HG02884 (cell line): ENCODE data around the gene MYPOP.
A peak's percentile ranks its signal among the peaks of the same experiment; 100 is the strongest.
"Not testable (repeated sequence)": the region's sequence is repeated elsewhere in the genome, so short reads cannot be mapped to it uniquely, and the experiment has no call there.

ENCODE experiments used
- ATAC-seq: cut with Tn5 transposase; IDR thresholded peaks from one replicate; pipeline ENCODE4 v1.9.1; 2021; ENCODE audit warnings: mild to moderate bottlenecking, moderate library complexity; ENCODE audit not compliant: unreplicated experiment

Gene MYPOP

DNA sequence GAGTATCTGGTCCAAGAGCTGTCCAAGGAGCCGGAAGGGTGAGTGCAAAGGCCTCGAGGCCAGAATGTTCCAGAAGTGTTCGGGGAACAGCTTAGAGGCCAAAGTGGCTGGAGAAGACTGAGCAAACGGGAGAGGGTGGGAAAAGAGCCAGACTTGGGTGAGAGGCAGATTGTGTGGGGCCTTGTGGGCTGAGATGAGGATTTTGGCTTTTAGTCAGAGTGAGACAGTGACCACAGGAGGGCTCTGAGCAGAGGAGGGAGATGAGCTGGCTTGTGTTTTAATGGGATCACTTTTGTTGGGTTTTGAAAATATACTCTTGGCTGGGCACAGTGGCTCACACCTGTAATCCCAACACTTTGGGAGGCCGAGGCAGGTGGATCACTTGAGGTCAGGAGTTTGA, 6.5 kb upstream of the MYPOP start:
- no peak for ATAC-seq

DNA sequence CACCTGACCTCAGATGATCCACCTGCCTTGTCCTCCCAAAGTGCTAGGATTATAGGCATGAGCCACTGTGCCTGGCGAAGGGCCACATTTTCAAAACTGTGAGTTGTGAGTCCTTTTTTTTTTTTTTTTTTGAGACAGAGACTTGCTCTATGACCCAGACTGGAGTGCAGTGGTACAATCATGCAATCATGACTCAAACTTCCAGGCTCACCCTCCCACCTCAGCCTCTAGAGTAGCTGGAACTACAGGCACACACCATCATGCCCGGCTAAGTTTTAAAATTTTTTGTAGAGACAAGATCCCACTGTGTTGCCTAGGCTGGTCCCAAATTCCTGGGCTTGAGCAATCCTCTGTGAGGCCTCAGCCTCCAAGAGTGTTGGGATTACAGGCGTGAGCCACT, 3.8 kb upstream of the MYPOP start:
- ATAC-seq = no peak

DNA sequence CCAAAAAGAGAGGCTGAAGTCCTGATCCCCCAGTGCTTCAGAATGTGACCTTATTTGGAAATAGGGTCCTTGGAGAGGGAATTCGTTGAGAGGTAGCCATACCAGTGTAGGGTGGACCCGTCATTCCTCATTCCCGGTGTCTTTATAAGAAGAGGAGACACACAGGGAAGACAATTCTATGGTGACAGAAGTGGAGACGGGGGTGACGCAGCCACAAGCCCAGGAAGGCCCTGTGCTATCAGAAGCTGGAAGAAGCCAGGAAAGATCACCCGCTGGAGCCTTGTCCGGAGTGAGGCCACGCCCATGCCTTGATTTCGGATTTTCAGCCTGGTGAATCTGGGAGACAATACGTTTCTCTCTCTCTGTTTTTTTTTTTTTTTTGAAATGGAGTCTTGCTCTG, 2.6 kb upstream of the MYPOP start:
- no peak for ATAC-seq

- ATAC-seq = peak; percentile 83
Observed at GRCh38 chr19:45902651-45903625, 525 bp upstream of the MYPOP start.

DNA sequence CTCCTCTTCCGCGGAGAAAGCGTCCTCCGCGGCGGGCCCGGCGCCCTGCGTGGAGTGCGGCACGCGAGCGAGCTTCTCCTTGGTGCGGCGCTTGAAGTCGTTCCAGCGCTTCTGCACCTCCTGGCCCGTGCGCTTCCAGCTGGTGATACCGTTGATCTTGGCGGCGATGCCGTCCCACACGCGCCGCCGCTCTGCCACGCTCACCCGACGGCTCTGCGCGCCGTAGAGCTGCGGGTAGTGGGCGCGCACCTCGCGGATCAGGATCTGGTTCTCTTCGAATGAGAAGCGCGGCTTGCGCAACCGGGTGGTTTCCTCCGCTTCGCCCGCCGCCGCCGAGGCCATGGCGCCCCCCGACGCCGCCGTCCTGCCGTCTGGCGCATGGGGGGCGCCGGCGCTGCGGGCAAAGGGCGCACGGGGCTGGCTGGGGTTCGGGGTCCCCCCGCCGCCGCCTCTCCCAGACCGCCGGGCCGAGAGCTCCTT, 941 bp downstream of the MYPOP start:
- no peak for ATAC-seq

GRCh38 chr19:45900738-45901431, 1.5 kb downstream of the MYPOP start:
- no peak for ATAC-seq

DNA sequence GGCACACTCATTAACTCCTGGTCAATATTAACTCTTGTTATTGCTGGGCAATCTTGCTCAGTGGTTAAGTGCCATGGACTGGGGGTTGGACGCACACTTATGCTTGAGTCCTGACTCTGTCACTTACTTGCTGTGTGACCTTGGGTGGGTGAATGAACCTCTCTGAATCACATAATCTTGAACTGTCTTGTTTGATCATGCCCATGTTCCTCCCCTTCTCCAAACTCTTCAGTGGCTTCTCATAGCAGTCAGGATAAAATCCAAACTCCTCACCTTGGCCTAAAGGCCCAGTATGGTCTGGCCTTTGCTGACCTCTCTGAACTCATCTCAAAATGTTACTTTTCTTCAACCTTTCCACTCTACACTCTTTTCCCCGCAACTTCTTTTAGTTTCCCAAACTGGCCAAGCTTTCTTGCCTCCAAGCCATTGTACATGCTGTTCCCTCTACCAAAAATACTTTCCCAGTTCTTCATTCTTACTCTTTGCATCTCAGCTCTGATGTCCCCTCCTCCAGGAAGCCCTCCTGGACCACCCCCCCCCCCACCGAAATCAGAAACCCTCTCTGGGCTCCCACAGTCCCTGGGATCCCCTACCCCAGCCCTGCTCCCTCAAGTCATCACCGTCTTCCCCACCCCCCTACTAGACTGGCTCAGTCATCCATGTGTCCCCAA, 2.4 kb downstream of the MYPOP start:
- ATAC-seq = no peak

- ATAC-seq = no peak
Observed at GRCh38 chr19:45899253-45899652, 3.2 kb downstream of the MYPOP start.

DNA sequence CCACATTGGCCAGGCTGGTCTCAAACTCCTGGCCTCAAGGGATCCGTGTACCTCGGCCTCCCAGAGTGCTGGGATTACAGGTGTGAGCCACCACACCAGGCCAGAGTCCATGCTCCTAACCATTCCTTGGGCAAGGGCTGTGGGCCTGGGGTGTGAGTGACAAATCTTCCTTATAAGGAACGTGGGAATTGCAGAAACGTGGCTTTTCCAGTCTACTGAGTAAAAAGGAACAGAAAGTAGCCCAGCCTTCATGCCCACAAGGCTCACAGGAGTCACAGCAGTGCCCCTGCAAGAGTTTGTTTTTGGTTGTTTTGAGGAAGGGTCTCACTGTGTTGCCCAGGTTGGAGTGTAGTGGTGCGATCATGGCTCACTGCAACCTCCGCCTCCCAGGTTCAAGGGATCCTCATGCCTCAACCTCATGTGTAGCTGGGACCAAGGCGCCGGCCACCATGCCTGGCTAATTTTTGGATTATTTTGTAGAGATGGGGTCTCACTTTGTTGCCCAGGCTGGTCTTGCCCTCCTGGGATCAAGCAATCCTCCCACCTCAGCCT, 5.1 kb downstream of the MYPOP start:
- no peak for ATAC-seq

GRCh38 chr19:45895983-45896599, 6.3 kb downstream of the MYPOP start:
- not testable (repeated sequence) for ATAC-seq

DNA sequence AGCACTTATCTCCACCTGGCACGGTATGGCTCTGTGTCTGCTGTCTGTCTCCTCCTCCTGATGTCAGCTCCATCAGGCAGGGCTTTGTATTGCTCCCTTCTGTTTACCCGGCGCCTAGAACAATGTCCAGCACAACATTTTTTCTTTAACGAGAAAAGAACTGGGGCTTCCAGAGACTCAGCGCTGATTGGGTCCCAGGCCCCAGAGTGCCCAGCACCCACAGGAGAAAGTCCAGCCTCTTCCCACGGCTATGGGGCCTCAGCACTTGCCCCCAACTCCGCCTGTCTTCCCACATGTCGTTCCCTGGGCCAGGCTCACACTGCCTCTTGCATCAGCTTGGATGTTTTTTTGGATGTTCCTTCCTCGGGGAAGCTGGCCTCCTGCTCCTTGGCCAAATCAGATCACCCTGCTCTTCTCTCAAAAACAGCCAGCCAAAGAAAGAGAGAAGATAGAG, 6.9 kb downstream of the MYPOP start:
- no peak for ATAC-seq

DNA sequence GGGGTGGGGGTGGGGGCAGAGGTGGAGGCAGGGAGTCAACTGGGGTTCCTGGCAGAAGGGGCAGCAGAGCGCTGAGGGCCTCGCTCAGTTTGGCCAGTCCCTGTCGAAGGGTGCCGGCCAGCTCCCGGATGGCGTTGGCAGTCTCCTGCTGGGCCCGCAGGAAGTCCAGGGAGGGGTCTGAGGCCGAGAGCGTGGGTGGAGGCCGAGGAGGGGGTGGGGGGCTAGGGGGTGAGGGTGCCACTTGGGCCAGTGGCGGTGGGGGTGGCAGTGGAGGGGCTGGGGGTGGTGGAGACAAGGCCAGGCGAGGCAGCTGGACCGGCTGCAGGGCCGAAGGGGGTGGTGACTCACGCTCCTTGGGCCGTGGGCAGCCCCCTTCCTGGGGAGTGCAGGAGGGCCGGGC, 11.5 kb downstream of the MYPOP start:
- no peak for ATAC-seq

DNA sequence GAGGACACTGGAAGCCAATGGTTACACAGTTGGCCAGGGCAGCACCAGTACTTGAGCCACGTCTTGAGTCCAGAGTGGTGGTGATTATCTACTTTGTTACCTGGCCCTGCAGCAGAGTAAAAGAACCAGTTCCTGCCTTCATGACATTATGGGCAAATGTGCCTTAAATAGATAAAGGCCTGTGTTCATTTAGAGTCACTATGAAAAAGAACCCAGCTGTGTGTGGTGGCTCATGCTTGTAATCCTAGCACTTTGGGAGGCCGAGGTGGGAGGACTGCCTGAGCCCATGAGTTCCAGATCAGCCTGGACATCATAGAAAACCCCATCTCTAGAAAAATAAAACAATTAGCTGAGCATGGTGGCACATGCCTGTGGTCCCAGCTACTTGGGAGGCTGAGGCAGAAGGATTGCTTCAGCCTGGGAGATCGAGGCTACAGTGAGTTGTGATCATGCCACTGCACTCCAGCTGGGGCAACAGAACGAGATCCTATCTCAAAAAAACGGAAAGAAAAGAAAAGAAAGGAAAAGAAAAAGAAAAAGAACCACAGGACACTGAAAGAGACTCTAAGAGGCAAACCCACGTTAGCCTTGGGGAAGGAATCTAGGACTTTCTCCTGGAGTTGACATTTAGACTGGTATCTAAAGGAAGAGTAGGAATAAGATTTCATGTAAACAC, 13.1 kb downstream of the MYPOP start:
- no peak for ATAC-seq

- no peak for ATAC-seq
Observed at GRCh38 chr19:45887200-45887710, 15.2 kb downstream of the MYPOP start.

DNA sequence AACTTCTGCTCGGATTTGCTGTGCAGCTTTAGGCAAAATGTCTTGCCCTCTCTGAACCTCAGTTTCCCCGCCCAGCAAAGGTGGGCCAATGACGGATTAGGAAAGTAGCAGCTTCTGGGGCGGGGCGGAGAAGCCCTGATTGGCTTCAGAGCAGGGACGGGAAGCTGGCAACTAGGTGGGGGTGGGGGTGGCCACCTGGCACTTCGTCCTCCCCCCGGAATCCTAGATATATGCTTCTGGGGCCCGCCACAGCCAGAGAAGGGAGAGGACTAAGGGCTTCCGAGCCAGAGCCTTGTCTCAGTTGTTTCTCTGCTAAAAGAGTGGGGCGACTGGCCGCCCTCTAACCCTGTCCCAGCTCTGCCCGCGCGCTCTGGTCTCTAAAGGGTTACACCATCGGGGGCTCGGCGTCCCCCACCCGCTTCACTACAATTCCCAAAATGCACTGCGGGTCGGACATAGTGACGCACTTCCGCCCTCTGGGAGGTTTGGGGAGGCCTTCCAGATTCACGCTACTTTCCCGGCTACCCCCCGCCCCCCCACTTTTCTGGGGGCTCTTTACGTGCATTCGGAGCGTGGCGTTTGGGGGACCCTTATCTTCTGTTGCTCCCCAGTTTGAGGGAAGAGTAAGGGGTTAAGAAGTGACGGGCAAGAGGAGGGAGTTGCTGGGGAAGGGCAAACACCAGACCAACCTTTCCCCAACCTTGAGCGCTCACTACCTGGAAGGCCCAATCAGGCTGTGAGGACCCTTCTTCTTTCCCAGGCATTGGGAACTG, 15.8 kb downstream of the MYPOP start:
- ATAC-seq = peak; percentile 48

- peak; percentile 42 for ATAC-seq
Observed at GRCh38 chr19:45885556-45886426, 16.6 kb downstream of the MYPOP start, which contains the start of gene IRF2BP1. TSS of gene IRF2BP1 (minus strand) at chr19:45886141. CDS start at chr19:45885774, 367 bp downstream.

GRCh38 chr19:45884682-45885555, 17.5 kb downstream of the MYPOP start:
- ATAC-seq = peak; percentile 3
